KBM-7 (cell line): ENCODE results near the gene MSS51.

Experiments
- DNase-seq: peaks from one replicate; pipeline ENCODE4 v3.0.0-alpha.2; 2015
- in situ Hi-C: fragments of 300-500 bp; cut with MboI; formaldehyde crosslinking; loops from 2 replicates; pipeline ENCODE4 v1.14.3; 2020; ENCODE audit warnings: low sequenced_read_pairs, low pct_unique_long_range_greater_than_20kb, mixed read lengths

MSS51 gene

DNA sequence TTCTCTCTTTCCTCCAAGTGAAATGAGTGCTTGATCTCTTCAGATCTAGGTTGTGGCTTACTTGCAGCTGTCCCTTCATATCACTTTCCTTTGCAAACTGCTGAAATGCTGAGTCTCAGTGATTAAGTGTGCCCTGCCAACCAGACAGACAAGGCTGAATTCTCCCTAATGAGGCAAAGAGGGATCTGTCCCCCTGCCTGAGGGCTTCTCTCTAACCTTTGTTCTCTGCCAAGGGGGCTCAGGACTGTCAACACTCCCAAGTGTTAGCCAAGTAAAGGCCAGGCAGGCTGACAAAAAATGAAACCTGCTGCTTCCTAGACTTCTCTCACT lies at the start of gene MSS51:
Gene MSS51 (minus strand): TSS at position 24 of the 330 bp plus-strand sequence. CDS start 5,277 bp downstream, outside the sequence.
- in situ Hi-C loops, result no loop called here
- DNase-seq, result no peak

DNA sequence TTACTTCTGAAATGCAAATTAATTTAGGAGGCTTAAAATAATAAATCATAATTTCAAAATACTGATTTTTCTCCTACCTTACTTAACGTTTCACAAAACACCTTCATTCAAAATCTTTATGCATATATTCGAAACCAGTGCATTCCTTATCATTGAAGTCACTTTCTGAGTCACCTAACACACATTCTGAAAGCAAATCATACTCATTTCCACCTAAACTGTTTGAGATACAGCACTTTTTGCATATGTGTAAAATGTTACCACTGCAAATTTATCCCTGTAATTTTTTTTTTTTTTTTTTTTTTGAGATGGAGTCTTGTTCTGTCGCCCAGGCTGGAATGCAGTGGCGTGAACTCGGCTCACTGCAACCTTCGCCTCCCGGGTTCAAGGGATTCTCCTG lies 46.8 kb upstream of the MSS51 start:
- in situ Hi-C loops, result no loop called here
- no peak for DNase-seq

DNA sequence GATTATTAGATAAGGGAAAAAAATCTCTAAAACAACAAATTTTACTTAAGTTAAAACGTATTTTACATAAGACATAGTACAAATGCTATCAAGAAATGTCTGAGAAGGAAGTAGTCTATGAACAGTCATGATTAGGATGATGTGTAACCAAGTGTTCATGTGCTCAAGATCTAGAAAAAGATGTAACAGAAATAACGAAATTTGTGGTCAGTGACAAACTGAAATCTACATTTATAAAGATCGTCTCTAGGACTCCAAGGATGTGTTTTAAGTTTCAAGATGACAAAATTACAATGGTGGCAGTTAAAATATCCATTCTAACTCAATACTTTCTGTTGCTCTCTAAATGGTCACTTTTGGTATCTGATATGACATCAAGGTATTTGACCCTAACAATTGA lies 45.3 kb upstream of the MSS51 start:
- in situ Hi-C loops, result no loop called here
- no peak for DNase-seq

DNA sequence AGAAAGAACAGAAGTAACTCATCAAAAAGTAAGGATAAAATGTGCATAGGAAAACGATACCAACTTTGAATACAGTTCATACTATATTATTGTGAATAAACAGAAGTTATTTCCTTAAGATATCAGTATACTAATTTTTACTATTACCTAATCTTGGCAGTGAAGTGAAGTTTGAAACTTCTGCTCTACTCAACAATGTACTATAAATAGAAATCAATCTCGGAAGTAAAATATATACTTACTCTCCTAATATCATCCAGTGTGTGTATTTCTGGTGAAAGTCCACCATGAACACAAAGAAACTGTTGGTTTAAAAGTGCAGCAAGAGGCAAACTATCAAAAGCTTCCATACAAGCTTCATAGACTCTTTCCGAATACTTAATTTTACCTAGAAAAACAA lies 37.9 kb upstream of the MSS51 start:
- no peak for DNase-seq
- in situ Hi-C loops, result no loop called here

DNA sequence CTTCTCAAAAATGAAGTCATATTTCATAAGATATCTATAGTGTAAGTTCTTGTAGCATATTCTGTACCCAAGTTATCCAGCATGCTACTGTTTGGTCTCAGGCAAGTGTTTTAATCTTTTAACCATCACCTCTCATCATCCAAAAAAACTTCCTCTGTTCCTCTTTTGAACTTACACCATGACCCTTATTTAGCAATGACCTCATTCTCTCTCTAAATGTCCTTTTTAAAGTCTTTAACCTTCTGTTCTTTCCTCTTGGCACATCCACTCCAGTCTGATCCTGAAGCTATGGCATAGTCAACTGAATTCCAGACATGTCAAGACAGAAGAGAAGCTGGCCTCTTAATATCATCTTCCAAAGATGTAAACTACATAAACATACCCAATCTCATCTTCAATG lies 36.2 kb upstream of the MSS51 start:
- DNase-seq, result peak; percentile 34
- in situ Hi-C loops, result no loop called here

DNA sequence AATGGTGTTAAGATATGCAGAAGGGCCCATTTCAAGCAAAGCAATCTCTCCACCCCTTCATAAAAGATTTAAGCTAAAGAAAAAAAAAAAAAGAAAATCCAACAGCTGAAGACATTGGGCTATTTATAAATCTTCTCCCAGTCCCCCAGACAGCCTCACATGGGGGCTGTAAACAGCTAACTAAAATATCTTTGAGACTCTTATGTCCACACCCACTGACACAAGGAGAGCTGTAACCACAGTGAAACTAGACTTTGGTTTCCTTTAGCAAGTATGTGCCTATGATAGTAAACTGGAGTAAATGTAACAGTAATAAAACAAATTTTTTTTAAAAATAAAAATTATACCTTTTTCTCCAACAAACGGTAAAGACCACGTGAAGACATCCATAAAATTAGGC lies 33.8 kb upstream of the MSS51 start:
- in situ Hi-C loops, result no loop called here
- DNase-seq, result no peak

DNA sequence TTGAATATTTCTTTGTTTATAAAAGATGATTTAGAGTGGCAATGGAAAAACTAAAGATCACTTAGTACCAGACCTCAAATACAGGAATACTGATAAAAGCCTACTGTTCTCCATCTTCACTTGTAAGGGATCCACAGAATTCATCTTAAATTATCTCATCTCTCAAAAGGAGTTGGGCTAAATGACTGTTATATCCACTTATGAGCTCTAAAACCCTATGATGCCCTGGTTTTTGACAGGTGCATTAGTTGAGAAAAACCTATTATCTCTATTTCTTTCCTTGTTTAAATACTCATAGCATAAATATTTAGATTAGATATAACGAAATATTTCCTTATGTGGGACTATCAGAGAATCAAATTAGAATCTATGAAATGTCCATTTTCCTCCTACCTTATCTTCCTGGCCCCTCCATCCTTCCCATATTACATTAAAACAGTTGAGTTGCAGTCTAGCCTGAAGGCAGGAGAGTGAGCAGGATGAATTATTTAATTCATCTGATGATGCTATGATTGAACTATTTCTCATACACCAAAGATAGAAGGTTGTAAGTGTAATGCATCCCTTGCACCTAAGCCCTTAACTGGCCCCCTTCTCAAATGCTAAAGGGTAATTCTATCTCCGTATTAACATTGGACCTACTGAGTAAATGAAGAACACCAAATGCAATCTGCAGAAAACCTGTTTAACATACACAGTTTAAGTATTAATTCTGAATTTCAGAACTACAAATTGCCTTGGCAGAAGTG lies 32.8 kb upstream of the MSS51 start:
- in situ Hi-C loops, result no loop called here
- no peak for DNase-seq

DNA sequence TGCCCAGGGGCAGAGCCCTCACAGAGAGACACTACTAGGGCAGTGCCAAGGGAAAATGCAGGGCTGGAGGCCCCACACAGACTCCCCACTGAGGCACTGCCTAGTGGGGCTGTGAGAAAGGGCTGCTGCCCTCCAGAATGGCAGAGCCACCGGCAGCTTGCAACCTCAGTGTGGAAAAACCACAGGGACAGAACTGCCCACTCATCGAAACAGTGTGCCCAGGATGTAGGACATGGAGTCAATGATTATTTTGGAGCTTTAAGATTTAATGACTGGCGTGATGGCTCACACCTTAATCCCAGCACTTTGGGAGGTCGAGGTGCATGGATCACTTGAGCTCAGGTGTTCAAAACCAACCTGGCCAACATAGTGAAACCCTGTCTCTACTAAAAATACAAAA lies 27.5 kb upstream of the MSS51 start:
- in situ Hi-C loops, result no loop called here
- DNase-seq, result no peak

DNA sequence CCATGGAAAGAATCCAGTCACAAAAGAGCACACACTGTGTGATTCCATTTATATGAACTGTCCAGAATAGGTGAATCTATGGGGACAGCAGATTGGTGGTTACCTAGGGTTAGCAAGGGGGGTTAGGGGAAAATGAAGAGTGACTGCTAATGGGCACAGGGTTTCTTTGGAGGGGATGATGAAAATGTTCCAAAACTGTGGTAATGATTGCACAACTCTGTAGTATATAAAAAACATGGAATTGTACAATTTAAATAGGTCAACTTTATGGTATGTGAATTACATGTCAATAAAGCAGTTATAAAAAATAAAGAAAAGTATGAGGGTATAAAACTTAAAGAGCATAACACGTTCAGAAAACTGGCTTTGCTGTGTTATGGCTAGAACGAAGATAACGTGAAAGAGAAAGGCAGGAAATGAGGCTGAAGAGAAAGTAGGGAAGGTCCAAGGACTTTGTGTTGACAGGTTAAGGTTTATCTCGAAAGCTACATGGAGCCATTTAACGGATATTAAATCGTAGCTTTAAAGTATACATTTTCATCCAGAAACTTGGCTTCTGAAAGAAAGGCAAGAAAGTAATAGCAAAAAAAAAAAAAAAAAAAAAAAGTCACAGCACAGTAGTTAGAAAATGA lies 26.4 kb upstream of the MSS51 start:
- in situ Hi-C loops, result no loop called here
- DNase-seq, result no peak

DNA sequence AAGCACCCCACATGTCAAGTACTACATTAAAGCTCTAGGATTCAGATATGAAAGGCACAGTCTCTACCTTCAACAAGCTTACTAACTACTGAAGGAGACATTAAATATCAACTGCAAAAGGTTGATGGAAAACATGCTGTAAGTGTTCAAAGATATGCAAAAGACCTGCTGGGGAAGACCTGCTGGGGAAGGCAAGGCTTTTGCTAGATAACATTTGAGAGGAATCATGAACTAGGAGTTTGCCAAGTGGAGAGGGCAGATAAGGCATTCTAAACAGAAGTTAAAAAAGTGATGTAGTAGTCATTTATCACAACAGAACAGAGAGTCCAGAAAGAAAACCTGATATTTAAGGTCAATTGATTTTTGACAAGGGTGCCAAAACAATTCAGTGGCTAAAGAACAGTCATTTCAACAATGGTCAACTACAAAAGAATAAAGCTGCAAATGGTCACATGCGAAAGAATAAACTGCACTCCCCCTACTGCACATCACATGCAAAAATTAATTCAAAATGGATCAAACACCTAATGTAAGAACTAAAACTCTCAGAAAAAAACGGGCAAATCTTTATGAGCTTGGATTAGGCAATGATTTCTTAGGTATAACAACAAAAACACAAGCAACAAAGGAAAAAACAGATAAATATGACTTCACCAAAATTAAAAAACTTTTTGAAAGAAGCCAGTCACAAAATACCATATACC lies 23.0 kb upstream of the MSS51 start:
- DNase-seq, result no peak
- in situ Hi-C loops, result no loop called here

DNA sequence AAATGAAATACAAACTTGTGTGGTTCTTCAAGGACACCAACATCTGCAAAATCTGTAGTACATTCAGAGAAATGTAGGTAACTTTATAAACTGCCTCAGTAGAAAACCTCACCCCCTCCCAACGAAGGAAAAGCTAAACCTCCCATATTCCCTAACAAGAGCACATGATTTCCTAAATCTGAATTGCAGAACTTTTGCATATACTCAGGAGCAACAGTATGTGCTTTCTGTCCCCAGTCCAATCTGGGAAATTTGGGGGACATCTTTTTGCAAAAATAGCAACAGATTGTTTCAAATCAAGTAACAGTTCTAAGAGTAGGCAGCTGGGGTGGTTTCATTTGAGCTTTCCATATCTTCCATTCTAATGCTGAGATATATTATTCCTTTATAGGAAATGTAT lies 15.8 kb upstream of the MSS51 start:
- in situ Hi-C loops, result no loop called here
- no peak for DNase-seq

DNA sequence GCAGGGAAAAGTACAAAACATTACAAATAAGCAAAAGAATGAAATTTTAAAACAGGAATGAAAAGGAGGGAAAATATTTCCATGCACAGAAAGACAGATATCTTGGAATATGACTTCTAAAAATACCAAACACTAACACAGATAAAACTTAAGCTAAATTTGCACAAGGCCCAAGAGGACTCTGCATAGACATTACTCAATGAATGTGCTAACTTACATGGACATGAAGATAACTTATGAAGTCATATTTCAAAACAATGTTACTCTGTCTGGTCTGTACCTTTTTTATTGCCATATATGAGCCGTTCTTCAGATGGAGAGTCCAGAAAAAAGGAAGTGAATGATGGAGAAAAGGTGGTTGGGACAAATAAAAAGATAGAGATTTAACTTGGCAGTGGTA lies 15.0 kb upstream of the MSS51 start:
- no peak for DNase-seq
- in situ Hi-C loops, result no loop called here

DNA sequence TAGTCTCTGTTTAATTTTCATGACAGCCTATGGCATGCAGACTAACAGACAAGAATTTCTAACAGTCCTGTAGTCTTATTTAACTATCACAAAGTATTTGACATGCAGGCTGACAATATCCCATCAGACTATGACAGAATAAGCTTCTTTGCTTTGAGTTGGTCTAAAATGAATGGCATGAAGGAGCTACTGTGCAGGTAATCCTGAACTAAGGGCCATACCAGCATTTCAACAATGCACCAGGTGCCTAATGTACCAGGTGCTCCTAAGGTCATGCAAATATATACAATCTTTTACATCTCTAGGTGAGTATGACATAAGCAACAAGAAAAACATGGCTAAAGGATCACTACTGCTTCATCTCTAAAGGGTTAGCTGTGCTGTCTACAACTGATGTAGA lies 13.6 kb upstream of the MSS51 start:
- DNase-seq, result no peak
- in situ Hi-C loops, result no loop called here

DNA sequence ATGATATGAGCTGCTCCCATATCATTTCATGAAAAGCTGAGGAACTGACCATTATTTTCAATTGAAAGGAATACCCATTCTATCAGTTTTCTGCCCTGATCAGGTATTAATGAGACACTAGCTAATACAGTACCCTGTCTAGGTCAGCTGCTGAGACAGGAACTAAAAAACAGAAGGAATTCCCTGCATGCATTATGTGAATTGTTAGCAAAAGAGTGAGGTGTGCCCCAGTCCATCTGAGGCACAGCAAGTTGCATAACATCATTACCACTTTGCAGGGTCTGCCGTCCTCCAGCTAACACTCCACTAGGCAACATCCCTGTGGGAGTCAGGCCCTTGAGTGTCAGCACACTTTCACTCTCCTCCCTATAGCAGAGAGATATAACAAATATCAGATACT lies 11.1 kb upstream of the MSS51 start:
- in situ Hi-C loops, result no loop called here
- no peak for DNase-seq

DNA sequence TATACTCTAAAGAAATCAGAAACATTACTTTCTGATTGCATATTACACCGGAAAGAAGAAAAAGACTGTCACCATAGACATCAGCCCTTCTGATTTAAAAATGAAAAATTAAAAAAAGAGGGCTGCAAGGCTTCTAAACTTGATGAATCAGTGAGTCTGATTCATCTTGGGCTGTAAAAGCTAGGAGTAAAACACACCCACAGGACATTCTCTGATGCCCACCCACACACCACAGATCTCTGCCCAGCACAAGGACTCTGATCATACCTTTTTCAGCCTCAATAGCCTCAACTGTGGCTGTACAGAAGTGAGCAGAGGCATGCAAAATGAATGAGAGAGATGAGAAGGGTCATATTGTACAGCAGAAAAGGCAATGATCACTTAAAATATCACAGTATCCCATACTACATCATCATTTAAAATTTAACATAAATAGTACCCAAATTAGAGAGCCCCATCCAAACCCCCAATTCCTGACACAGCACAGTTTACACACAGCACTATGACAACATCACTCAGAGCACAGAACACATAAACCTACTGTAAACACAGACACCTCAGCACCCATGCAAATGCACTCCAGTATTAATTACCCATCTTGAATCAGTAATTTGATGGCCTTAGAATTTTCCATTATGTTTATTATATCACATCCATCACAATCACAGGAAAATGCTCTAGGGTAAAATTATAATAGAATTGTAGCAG lies 6.4 kb upstream of the MSS51 start:
- DNase-seq, result no peak
- in situ Hi-C loops, result no loop called here

DNA sequence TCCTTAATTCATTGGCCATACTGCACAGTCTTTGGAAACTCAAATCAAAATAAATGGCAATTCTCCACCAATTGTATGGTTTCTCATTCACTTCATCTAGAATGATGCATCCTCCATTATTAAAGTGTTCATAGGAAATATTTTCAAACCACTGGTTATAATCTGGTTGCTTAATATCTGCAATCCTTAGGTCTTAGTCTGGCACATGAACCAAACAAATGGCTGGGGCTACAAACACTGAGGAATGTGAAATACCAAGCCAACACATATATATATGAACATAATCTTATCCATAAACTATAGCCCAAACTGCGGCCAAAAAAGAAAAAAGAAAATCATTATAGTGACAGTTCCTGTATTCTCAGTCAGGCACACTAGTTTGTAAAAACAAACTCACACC lies 5.7 kb upstream of the MSS51 start:
- DNase-seq, result no peak
- in situ Hi-C loops, result no loop called here

DNA sequence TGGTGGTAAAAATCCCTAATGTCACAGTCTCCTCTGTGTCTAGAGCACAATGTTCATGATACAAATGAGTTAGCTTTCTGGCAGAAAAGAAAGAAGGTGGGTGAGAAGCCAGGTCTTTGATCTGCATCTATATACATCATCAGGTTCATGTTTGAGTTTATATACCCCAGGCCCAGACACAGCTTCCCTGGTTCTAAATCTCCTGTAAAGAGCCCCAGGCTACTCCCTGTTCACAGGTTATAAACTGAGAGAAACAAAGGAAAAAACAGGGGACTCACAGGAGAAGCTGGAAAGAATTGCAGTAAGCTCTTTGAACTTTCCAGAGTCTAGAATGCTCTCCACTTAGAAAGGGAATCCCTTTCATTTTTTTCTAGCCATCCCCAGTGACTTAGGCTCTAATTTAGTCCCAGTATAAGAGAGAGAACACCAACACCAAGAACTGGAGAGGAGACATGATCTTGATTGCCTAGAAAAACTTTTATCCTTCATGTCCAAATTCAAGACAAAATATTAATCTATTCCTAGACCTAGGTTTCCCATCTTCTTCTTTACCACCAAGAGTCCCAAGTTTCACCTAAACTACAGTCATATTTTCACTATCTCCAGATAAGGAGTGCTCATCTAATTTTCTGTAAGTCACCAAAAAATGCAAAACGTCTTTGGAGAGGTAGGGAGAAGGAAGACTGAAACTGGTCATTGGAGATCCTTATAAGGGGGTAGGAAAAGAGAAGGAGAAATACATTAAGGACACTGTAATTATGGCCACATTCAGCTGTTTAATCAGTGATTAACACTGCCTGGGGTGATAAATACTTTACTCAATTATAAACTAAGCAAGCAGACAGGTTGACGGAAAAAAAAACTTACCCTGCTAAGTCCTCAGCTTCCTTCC lies 469 bp downstream of the MSS51 start:
- in situ Hi-C loops, result no loop called here
- DNase-seq, result no peak

DNA sequence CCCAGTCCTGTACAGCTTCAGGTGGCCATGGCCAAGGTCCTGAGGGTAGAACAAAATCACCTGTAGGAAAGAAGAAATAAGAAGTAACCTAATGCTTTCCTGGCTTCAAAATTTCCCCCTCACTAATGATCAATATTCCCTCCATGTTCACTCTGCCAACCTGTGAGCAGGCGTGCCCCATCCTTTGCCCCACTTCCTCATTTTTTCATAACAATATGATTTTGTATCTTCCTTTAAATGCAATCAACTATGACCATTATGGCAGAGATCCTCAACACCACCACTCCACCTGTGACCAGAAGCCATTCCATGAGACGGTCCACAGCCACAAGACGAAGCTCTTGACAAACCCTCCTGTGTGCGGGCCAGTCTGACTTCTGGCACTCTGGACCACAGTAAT lies 7.0 kb downstream of the MSS51 start:
- in situ Hi-C loops, result no loop called here
- no peak for DNase-seq

DNA sequence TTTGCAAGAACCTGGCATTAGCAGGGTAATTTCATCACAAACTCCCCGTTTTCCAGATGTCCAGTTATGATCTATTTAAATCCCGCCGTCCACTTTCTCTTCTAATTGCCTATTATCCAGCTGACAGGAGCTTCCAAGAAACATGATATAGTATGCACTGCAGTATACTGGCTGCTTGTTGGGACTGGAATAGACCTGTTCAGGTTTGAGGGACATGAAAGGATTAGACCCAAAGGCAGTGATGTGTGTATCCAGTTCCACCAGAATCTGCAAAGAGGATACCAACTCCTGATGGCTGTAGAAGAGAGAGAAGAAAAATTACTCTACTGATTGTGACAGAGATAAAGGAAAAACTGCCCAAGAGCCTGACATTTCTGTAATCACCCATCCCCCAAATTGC lies 8.9 kb downstream of the MSS51 start:
- no peak for DNase-seq
- in situ Hi-C loops, result no loop called here
